GM18951 (cell line): ENCODE measurements around the gene KCNIP1.
"Not testable (repeated sequence)": the region's sequence is repeated elsewhere in the genome, so short reads cannot be mapped to it uniquely, and the experiment has no call there.

Source experiments
- POLR2A ChIP-seq: IDR thresholded peaks from 4 replicates; pipeline ENCODE4 v1.6.1; 2011; ENCODE audit warnings: mild to moderate bottlenecking; ENCODE audit not compliant: insufficient read length, insufficient read depth; ENCODE audit errors: extremely low read depth
- in situ Hi-C: fragments of 300-500 bp; cut with MboI; formaldehyde crosslinking; loops from one replicate; pipeline ENCODE4 v1.12.0; 2022; ENCODE audit warnings: low sequenced_read_pairs, mixed read lengths, inconsistent platforms; ENCODE audit not compliant: unreplicated experiment

Gene KCNIP1

DNA sequence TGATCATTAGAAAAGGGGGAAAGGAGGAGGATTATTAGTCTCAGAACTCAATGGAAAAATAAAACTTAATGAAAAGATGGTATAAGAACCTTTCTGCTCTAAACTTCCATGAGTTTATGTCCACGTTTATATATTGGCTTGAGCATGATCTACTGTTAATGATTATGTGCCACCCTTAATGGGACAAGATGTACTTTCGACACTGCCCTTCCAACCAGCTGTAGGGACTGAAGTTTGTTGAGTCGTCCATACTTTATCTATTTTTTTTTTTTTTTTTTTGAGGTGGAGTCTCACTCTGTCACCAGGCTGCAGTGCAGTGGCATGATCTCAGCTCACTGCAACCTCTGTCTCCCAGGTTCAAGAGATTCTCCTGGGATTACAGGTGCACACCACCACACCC, 254.7 kb downstream of the KCNIP1 start:
- in situ Hi-C loops: no loop called here
- TF ChIP-seq POLR2A: no peak

GRCh38 chr5:170760113-170760512, 256.3 kb downstream of the KCNIP1 start:
- no peak for TF ChIP-seq POLR2A
- in situ Hi-C loops: no loop called here

DNA sequence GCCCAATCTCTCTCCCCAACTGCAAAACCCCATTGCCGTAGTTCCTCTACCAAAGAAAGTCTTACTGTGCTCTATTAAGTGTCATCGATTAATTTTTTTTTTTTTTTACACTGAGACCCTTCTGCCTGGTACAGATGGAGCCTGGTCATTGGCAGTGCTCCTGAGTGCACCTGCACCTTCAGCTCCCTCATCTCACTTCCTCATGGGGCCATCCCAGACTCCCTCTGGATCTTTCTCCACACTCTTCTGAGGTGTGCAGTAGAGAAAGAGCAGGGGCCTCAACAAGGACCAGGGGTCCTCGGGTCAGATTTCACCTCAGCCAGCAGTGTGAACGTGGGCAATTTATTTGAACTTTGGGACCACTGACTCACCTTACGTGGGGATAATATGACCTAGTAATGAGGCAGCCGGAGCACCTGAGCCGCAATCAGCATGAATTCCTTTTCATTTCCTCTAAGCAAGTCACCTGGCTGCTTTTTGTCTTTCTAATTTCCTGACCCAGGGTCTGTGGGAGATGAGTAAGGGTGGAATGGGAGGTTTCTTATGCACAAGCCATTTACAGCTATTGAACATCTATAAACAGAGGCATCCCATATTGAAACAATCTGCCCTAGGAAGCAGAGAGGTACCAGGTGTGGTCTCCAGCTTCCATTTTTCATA, 257.4 kb downstream of the KCNIP1 start:
- in situ Hi-C loops: no loop called here
- no peak for TF ChIP-seq POLR2A

GRCh38 chr5:170761708-170762066, 257.9 kb downstream of the KCNIP1 start:
- no peak for TF ChIP-seq POLR2A
- in situ Hi-C loops: no loop called here

GRCh38 chr5:170762298-170762697, 258.5 kb downstream of the KCNIP1 start:
- in situ Hi-C loops: not testable (repeated sequence)

DNA sequence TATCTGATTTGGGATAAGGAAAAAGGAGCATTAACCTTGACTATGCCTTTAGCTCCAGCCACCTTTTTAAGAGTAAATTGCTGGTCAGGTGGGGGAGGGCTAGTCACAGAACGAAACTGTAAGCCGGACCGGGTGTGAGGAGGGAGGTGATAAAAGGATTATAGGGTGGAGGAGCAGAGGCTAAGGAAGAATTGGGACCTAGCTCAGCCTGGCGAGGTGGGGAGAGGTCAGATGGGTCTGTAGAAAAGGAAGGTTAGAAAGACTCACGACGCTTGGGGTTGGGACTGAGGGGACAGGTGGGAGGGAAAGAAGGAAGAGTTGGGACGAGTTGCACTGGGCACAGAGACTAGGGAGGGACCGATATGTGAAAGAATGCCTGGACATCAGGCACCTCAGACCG, 262.0 kb downstream of the KCNIP1 start:
- in situ Hi-C loops: not testable (repeated sequence)

GRCh38 chr5:170769246-170769645, 265.4 kb downstream of the KCNIP1 start:
- in situ Hi-C loops: no loop called here
- no peak for TF ChIP-seq POLR2A

- in situ Hi-C loops: no loop called here
- TF ChIP-seq POLR2A: no peak
Observed at GRCh38 chr5:170769898-170770416, 266.1 kb downstream of the KCNIP1 start.

DNA sequence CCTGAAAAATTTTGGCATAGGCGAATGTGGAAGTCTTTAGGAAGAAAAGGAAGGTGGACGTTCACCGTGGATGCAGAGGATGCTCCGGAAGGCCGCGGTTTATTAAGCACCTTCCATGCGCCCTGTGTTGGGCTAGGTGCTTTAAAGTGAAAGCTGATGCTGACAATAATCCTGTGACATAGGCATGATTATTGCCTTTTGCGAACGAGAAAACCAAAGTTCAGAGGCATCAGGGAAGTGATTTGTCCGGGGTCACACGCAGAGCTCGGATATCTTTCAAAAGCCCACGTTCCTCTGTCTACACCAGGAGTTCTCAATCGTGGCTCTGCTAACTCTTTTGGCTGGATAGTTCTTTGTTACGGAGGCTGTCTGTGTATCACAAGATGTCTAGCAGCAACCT, 267.7 kb downstream of the KCNIP1 start:
- in situ Hi-C loops: no loop called here
- TF ChIP-seq POLR2A: no peak

- in situ Hi-C loops: no loop called here
- TF ChIP-seq POLR2A: no peak
Observed at GRCh38 chr5:170773024-170773985, 269.5 kb downstream of the KCNIP1 start.

- in situ Hi-C loops: loop anchor here (5.0 kb wide), 1 partner anchor 33 kb away; no protein-coding TSS in a partner anchor
- no peak for TF ChIP-seq POLR2A
Observed at GRCh38 chr5:170774831-170775230, 271.0 kb downstream of the KCNIP1 start.

- in situ Hi-C loops: no loop called here
- no peak for TF ChIP-seq POLR2A
Observed at GRCh38 chr5:170781946-170782345, 278.1 kb downstream of the KCNIP1 start.

- in situ Hi-C loops: no loop called here
- TF ChIP-seq POLR2A: no peak
Observed at GRCh38 chr5:170782438-170782837, 278.6 kb downstream of the KCNIP1 start.
